ENCODE results near the gene RNF17.

GRCh38 chr13:24897293-24897692, 133.3 kb downstream of the RNF17 start:
- TF ChIP-seq CTCF (IDR thresholded peaks at IDR 0.05) (no peak), POLR2AphosphoS5 (IDR thresholded peaks at IDR 0.05) (no peak)
